Vagina (tissue), 2 donors: ENCODE data around the gene DLG2. TPM values are rescaled to one million over a fixed set of nuclear protein-coding genes. Genes with fewer than 3 reads are reported as not detected.

Source experiments
- DNase-seq, 2 donors: peaks; one replicate each; pipeline ENCODE4 v3.0.0-alpha.2; 2017; ENCODE audit errors: extremely low spot score in 2 of 2
- H3K27ac ChIP-seq: fragments of 200-600 bp; sonication (generic); one replicate; pipeline ENCODE4 v1.5.1; 2019
- H3K27me3 ChIP-seq: fragments of 200-600 bp; sonication (generic); one replicate; pipeline ENCODE4 v1.5.1; 2019
- H3K36me3 ChIP-seq, 2 donors: fragments of 200-600 bp; sonication (generic); one replicate each; pipeline ENCODE4 v1.5.1; 2017 to 2019
- H3K4me1 ChIP-seq: fragments of 200-600 bp; sonication (generic); one replicate; pipeline ENCODE4 v1.5.1; 2019
- H3K4me3 ChIP-seq, 2 donors: fragments of 200-600 bp; sonication (generic); 1 replicate in 1 of 2; 2 replicates in 1 of 2; pipeline ENCODE4 v1.5.1; 2016 to 2019
- H3K9me3 ChIP-seq: fragments of 200-600 bp; sonication (generic); one replicate; pipeline ENCODE4 v1.5.1; 2019
- POLR2A ChIP-seq, 2 donors: fragments of 450-650 bp; IDR thresholded peaks; one replicate each; pipeline ENCODE4 v1.6.1; 2017; ENCODE audit warnings: antibody characterized with exemption in 2 of 2, mild to moderate bottlenecking in 2 of 2, moderate library complexity in 2 of 2
- POLR2AphosphoS5 ChIP-seq, 2 donors: sonication (generic); formaldehyde crosslinking; IDR thresholded peaks; one replicate each; pipeline ENCODE4 v1.9.0; 2017; ENCODE audit warnings: antibody characterized with exemption in 2 of 2, mild to moderate bottlenecking in 2 of 2, low read depth in 1 of 2; ENCODE audit not compliant: insufficient read depth in 1 of 2
- intact Hi-C: fragments of 100-400 bp; cut with DNase I; formaldehyde crosslinking; loops from one replicate; pipeline ENCODE4 v1.15.1; 2023
- total RNA-seq: library from RNA; depleted of rRNA; stranded (reverse); fragments of >200 nt; gene quantifications from one replicate; pipeline ENCODE4 v1.2.3, GENCODE V29; 2016
- TF ChIP-seq, protein P1 (sequence below), 3 experiments: fragments of 450-650 bp in 2 of 3; fragments of 200-600 bp in 1 of 3; sonication (generic) in 1 of 3; IDR thresholded peaks; one replicate each; pipeline ENCODE4 v1.5.1; 2017 to 2019; ENCODE audit warnings: antibody characterized with exemption in 3 of 3, mild to moderate bottlenecking in 2 of 3, moderate library complexity in 2 of 3

DLG2 gene
- total RNA-seq, 1 donor from 2014 or later, result 10.1 TPM

GRCh38 chr11:84465040-84465439 lies 1162.1 kb downstream of the DLG2 start:
- no peaks in the 10 kb centered on the region for H3K4me1 ChIP-seq
- no peaks in the 10 kb centered on the region for H3K36me3 ChIP-seq
- intact Hi-C loops, result no loop called here
- no peak overlapping the region for H3K4me3 ChIP-seq
- TF ChIP-seq, protein P1, sequence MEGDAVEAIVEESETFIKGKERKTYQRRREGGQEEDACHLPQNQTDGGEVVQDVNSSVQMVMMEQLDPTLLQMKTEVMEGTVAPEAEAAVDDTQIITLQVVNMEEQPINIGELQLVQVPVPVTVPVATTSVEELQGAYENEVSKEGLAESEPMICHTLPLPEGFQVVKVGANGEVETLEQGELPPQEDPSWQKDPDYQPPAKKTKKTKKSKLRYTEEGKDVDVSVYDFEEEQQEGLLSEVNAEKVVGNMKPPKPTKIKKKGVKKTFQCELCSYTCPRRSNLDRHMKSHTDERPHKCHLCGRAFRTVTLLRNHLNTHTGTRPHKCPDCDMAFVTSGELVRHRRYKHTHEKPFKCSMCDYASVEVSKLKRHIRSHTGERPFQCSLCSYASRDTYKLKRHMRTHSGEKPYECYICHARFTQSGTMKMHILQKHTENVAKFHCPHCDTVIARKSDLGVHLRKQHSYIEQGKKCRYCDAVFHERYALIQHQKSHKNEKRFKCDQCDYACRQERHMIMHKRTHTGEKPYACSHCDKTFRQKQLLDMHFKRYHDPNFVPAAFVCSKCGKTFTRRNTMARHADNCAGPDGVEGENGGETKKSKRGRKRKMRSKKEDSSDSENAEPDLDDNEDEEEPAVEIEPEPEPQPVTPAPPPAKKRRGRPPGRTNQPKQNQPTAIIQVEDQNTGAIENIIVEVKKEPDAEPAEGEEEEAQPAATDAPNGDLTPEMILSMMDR (IDR thresholded peaks at IDR 0.05), result no peak
- no peak for TF ChIP-seq POLR2AphosphoS5 (IDR thresholded peaks at IDR 0.05; ENCODE audit: insufficient read depth in 1 of 2, low read depth in 1 of 2)
- no peak for TF ChIP-seq POLR2A (IDR thresholded peaks at IDR 0.05)
- H3K27me3 ChIP-seq, result no peaks in the 10 kb centered on the region
- no peaks in the 10 kb centered on the region for H3K9me3 ChIP-seq
- no peak for DNase-seq
- H3K27ac ChIP-seq, result no peak overlapping the region

DNA sequence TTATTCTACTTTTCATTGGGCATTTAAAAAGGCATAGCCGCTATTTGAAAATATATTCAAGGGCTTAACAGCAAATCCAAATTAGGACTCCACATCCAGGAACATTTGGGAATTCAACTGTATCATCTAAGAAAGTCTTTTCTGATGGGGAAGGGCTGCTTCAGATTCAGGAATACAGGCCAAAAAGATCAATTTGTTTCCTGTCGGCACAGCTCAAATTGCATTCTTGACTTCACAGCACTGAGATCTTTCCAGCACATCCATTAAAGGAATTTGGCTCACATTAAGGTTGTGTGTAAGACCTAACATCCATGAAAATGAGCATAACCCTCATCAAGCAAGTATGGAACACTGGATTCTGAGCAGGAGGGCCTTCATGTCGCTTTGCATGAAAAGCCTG lies 1171.5 kb downstream of the DLG2 start:
- TF ChIP-seq POLR2AphosphoS5 (IDR thresholded peaks at IDR 0.05; ENCODE audit: insufficient read depth in 1 of 2, low read depth in 1 of 2) (no peak), POLR2A (IDR thresholded peaks at IDR 0.05) (no peak)
- TF ChIP-seq, protein P1 (IDR thresholded peaks at IDR 0.05), result no peak
- no peaks in the 10 kb centered on the region for H3K36me3 ChIP-seq
- H3K4me3 ChIP-seq, result no peak overlapping the region
- H3K27ac ChIP-seq, result no peak overlapping the region
- H3K27me3 ChIP-seq, result no peaks in the 10 kb centered on the region
- intact Hi-C loops, result no loop called here
- H3K4me1 ChIP-seq, result no peaks in the 10 kb centered on the region
- DNase-seq, result no peak
- no peaks in the 10 kb centered on the region for H3K9me3 ChIP-seq

- intact Hi-C loops, result no loop called here
- H3K9me3 ChIP-seq, result no peaks in the 10 kb centered on the region
- no peak for DNase-seq
- no peaks in the 10 kb centered on the region for H3K36me3 ChIP-seq
- no peak overlapping the region for H3K4me3 ChIP-seq
- no peaks in the 10 kb centered on the region for H3K27me3 ChIP-seq
- no peak overlapping the region for H3K27ac ChIP-seq
- H3K4me1 ChIP-seq, result no peaks in the 10 kb centered on the region
- TF ChIP-seq POLR2A (IDR thresholded peaks at IDR 0.05), result no peak
- TF ChIP-seq, protein P1 (IDR thresholded peaks at IDR 0.05), result no peak
- no peak for TF ChIP-seq POLR2AphosphoS5 (IDR thresholded peaks at IDR 0.05; ENCODE audit: insufficient read depth in 1 of 2, low read depth in 1 of 2)
Measured at GRCh38 chr11:84452211-84452610, 1174.9 kb downstream of the DLG2 start.

DNA sequence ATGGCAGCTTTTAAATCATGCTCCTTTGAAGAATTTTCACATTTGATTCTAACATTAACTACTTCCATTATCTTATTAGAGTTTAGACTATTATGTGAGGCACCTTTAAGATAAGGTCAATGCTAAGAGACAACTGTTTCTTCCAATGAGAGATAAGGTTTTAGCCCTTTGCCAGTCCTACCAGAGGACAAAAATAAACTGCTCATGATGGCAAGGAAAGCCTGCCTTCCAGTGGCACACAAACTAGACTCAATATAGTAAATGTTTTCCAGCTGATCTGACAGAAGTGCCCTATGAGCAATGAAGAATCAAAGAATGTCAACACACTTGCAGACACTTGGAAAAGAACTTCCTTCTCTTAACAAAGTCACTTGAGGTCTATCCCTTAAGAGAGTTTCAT lies 1188.6 kb downstream of the DLG2 start:
- intact Hi-C loops, result loop anchor here (5.0 kb wide), 1 partner anchor 479 kb away; no protein-coding TSS in a partner anchor

More for the DNA sequence above, 1188.6 kb downstream of the DLG2 start:
- TF ChIP-seq POLR2A (IDR thresholded peaks at IDR 0.05) (no peak), POLR2AphosphoS5 (IDR thresholded peaks at IDR 0.05; ENCODE audit: insufficient read depth in 1 of 2, low read depth in 1 of 2) (no peak)
- TF ChIP-seq, protein P1 (IDR thresholded peaks at IDR 0.05), result no peak
- no peak for DNase-seq
- no peaks in the 10 kb centered on the region for H3K4me1 ChIP-seq
- H3K36me3 ChIP-seq, result no peaks in the 10 kb centered on the region
- no peaks in the 10 kb centered on the region for H3K9me3 ChIP-seq
- no peak overlapping the region for H3K4me3 ChIP-seq
- H3K27ac ChIP-seq, result no peak overlapping the region
- no peaks in the 10 kb centered on the region for H3K27me3 ChIP-seq
